Measurements from ENCODE around the gene GATC.
"Not testable (repeated sequence)": the region's sequence is repeated elsewhere in the genome, so short reads cannot be mapped to it uniquely, and the experiment has no call there.

GATC gene

GRCh38 chr12:120437735-120438494 is 8.3 kb upstream of the GATC start, which contains the start of gene COX6A1:
COX6A1 (plus strand) TSS chr12:120438113; CDS start chr12:120438127, 14 bp downstream.
- DNase-seq: peak; percentile 99

GRCh38 chr12:120438495-120439198 is 7.6 kb upstream of the GATC start:
- no peak for DNase-seq

- peak; percentile 86 for DNase-seq
These were observed 6.5 kb upstream of the GATC start for GRCh38 chr12:120439646-120440247.

- no peak for DNase-seq
These were observed 1.6 kb upstream of the GATC start for GRCh38 chr12:120444676-120445075.

GRCh38 chr12:120446844-120447178 is 567 bp downstream of the GATC start:
- not testable (repeated sequence) for DNase-seq

- DNase-seq: no peak
These were observed 1.7 kb downstream of the GATC start for GRCh38 chr12:120447992-120448391.

- not testable (repeated sequence) for DNase-seq
These were observed 6.3 kb downstream of the GATC start for GRCh38 chr12:120452524-120452923.

- DNase-seq: no peak
These were observed 7.0 kb downstream of the GATC start for GRCh38 chr12:120453060-120453750.

GRCh38 chr12:120453977-120454376 is 7.7 kb downstream of the GATC start:
- DNase-seq: peak; percentile 64

- DNase-seq: no peak
These were observed 9.1 kb downstream of the GATC start for GRCh38 chr12:120455302-120455701.

GRCh38 chr12:120457133-120457532 is 10.9 kb downstream of the GATC start:
- DNase-seq: peak; percentile 29

- no peak for DNase-seq
These were observed 13.9 kb downstream of the GATC start for GRCh38 chr12:120460157-120460556.

GRCh38 chr12:120462099-120462640 is 15.9 kb downstream of the GATC start:
- DNase-seq: no peak

- DNase-seq: no peak
These were observed 17.5 kb downstream of the GATC start for GRCh38 chr12:120463712-120464111.

- DNase-seq: no peak
These were observed 19.5 kb downstream of the GATC start for GRCh38 chr12:120465756-120466155.

GRCh38 chr12:120466560-120467315 is 20.5 kb downstream of the GATC start:
- peak; percentile 64 for DNase-seq

GRCh38 chr12:120467439-120467838 is 21.2 kb downstream of the GATC start:
- no peak for DNase-seq

GRCh38 chr12:120468325-120468820 is 22.1 kb downstream of the GATC start:
- DNase-seq: peak; percentile 35

- peak; percentile 61 for DNase-seq
These were observed 22.7 kb downstream of the GATC start for GRCh38 chr12:120468821-120469449.

- DNase-seq: peak; percentile 97
These were observed 23.4 kb downstream of the GATC start, which contains the start of gene SRSF9 for GRCh38 chr12:120469450-120470149. SRSF9 (minus strand) TSS chr12:120469748; CDS start chr12:120469609, 139 bp downstream.
